Body of pancreas (tissue), 4 donors: ENCODE data around the gene LCLAT1.
"Not testable (repeated sequence)": the region's sequence is repeated elsewhere in the genome, so short reads cannot be mapped to it uniquely, and the experiment has no call there.

ENCODE experiments used
- CTCF ChIP-seq, 7 experiments: fragments of 450-650 bp in 4 of 7; fragments of 200-600 bp in 3 of 7; sonication (generic) in 3 of 7; IDR thresholded peaks; one replicate each; pipeline ENCODE4 v1.5.1; 2016 to 2019; ENCODE audit warnings: antibody characterized with exemption in 7 of 7
- POLR2A ChIP-seq, 3 donors: fragments of 450-650 bp; IDR thresholded peaks; one replicate each; pipeline ENCODE4 v1.6.1; 2016; ENCODE audit warnings: antibody characterized with exemption in 3 of 3, mild to moderate bottlenecking in 2 of 3

- not testable (repeated sequence) for TF ChIP-seq CTCF, POLR2A (IDR thresholded peaks at IDR 0.05)
Observed at GRCh38 chr2:30495896-30496295, 48.9 kb downstream of the LCLAT1 start.
